Embryonic facial prominence (tissue), 1 donor: Measurements from ENCODE around the gene AGTRAP.

Source experiments
- DNase-seq: peaks from one replicate; pipeline ENCODE4 v3.0.0-alpha.2; 2016; ENCODE audit errors: extremely low spot score

The AGTRAP gene

DNA sequence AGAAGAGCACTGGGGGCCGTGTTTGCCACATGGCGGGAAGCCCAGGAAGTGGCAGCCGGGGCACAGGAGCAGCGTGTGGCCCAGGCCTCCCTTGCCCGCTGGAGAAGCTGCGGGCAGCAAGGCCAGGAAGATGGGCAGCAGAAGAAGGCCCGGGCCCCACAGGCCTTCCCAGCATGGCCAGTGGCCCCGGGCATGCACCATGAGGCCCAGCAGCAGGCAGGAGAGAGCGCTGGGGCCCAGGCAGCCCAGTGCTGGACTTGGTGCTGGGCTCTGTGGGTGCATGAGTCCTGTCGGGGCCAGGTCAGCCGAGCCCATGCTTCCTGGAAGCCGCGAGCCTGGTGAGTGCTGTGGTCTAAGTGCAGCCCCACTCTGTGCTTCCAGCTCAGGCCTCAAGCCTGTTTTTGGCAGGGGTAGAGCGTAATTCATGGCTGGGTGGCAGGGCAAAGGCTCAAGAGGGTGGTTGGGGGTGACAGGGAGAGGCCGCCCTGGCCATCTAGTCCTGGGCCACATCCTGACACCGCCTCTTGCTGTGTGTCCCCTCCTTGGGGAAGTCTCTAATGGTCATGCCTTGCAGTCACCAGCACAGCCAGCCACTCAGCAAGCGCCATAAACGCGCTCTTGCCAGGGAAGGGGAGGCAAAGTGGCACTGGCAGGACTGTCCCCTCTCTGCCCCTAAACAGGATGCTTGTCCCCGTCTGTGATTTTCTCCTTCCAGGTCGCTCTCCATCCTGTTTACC is 48.5 kb downstream of the AGTRAP start:
- no peak for DNase-seq

DNA sequence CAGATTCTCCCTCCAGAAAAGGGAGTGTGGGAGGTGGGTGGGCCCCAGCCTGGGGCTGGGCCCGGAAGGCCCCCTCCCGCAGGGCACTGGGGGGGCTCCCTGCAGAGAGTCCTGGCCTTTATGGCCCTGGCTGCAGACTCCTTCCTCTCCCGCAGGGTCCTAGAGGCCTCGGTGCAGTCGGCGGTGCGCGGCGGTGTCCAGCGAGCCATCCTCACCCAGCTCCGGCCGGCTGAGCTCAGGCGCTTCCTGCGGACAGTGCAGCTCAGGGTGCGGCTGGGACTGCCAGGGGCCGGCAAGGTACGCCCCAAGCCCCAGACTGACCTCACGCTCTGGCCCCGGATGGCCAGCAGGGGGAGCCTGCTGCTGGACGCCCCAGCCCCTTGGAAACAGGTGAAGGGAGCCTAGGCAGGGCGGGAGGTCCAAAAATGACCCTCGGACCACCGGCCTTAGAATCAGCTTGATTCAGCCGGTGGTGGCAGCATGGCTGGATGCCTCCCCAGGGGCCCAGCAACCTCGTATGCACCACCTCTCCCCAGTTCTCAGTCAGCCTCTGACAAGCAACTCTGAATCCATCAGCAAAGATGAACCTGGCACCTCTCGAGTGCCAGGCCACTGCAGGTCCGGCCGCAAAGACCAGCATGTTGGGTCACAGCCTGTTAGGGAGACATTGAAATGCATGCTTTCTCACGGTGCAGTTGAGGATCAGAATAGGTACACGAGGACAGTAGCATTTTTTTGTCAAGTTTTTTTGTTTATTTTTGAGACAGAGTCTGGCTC is 49.2 kb downstream of the AGTRAP start:
- DNase-seq = no peak

GRCh38 chr1:11786168-11786567 is 50.2 kb downstream of the AGTRAP start:
- no peak for DNase-seq

DNA sequence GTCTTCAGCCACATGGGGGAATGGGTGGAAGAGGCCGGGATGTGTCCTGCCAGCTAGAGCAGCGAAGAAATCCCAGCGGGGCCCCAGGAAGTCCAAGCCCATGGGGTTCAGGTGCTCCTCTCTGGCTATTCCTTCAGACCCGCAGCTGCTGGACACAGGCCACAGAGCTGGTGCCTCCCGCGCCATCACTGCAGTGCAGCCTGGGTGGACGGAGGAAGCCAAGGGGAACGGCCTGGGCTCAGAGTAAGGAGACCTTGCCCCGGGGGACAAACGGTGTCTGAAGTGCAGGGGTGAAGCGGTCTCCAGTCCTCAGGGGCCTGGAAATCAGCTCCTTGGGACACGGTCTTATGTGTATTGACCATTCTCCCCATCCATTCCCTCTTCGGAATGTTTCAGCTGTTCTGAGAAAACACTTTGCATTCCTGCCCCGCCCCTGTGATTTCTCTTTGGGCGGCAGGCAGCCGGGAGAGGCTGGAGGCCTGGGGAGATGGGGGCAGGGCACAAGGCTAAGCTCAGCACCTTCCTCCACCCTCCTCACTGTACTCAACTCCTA is 51.4 kb downstream of the AGTRAP start:
- DNase-seq = no peak

DNA sequence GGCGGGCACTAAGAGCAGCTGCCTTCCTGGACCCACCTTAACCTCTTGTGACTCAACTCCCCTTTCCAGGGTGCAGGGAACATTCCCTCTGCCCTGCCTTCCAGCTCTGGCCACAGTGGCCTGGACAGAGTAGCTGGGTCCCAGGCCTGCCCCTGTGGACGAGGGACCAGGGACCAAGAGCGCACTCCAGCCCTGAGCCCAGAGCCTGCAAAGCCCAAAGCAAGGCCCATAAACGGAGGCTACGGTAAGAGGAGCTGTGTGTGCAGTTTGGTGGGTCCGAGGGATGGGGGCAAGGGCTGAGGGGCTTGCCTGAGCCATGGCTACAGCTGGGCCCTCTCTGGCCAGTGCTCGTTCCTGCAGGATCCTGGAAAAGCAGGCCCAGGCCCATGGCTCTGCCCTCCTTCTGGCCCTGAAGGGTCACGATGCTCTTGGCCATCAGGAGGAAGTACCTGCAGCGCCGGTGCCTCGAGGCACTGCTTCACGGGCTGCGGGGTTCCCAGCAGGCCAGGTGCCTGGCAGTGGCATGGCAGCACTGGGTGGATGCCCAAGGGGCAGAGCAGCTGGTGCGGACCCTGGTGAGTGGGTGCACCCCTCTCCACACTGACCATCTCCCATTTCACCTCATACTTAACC is 52.0 kb downstream of the AGTRAP start:
- DNase-seq = no peak

GRCh38 chr1:11788549-11789053 is 52.7 kb downstream of the AGTRAP start:
- DNase-seq = no peak

DNA sequence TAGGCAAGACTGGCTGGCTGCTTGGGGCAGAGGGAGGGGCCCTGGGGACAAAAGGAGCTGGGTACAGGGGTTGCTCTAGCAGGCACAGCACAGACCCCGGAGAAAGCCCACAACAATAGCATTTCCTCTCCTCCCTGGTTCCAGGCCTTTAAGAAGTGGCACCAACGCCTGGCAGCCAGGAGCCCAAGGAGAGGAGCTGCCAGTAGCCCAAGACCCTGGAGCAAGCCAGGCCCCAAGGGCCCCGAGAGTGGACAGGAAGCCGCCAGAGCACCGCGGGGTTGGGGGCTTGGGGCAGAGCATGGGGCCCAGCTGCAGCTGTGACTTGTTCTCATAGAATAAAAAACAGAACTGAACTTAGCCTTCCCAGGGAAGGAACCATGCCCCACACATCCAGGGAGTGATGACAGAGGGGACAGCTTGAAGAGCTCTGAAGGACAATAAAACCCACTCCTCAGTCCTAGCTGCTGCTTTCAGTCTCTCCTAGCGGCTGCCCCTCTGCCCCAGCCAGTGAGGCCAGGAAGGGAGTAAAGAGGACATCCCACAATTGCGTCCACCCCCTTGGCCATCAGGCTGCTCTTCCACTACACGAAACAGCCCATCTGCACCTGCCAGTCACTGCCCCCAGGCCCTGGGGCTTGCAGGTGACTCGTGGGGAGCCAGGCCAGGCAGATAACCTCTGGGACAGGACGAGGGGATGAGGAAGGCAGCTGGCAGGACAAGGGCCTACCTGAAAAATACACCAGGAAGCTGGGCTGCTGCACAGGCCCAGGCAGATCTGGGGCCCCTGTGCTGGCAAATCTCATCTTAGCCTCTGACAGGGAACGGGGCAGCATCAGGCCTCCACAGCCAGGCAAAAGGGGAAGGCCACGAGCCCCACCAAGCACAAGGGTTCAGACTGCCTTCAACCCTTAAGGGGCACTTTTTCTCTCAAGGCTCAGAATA is 53.5 kb downstream of the AGTRAP start:
- DNase-seq = no peak

GRCh38 chr1:11790101-11790879 is 54.4 kb downstream of the AGTRAP start:
- no peak for DNase-seq

DNA sequence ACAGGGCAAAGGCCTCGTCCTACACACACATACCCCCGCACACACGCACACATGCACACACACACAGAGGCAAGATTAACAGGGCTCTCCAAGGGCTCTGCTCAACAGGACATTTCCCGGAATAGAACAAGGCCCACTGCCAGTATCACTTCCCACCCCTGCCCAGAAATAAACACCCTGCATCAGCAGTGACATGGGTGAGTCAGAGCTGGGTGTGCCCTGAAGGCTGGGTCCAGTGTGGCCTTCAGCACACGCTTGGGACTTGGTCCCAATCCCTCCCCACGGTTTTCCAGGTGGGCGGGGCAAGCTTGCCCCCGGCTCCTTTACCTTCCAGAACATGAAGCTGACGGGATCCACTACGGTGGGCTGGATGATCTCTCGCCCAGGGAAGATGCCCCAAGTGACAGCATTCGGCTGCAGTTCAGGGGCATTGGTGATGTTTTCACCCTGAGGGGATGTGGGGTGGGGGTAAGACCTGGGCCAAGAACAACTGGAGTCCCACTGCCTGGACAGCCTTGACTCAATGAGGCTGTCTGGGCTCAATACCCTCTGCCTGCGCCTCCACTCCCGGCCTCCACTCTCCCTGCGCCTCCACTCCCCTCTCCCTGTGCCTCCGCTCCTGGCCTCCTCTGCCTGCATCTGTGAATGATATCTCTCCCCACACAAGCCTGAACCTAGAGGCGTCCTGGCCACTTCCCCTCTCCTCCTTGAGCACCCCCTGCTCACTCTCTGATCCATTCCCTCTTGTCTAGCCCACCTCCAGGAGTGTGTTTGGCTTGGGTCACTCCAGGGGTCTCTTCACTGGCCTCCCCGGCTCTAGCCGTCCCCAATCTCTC is 55.2 kb downstream of the AGTRAP start:
- no peak for DNase-seq

- no peak for DNase-seq
These were observed 56.2 kb downstream of the AGTRAP start for GRCh38 chr1:11792106-11792505.

DNA sequence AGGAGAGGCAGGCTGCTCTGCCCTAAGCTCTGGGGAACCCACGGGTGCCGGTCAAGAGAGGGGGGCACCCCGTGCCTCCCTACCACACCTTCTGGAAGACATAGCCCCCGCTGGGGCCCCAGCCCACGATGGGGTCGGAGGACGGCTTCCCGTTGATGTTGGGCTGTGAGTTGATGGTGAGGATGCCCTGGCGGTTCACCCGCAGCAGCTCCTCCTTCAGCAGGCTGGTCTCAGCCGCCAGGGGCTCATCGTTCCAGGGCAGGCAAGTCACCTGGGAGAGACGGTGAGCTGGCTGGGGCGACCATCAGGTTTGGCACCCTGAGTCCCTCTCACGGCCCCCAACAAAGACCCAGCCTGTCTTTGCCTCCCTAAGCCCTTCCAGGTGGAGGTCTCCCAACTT is 57.9 kb downstream of the AGTRAP start:
- DNase-seq = no peak

DNA sequence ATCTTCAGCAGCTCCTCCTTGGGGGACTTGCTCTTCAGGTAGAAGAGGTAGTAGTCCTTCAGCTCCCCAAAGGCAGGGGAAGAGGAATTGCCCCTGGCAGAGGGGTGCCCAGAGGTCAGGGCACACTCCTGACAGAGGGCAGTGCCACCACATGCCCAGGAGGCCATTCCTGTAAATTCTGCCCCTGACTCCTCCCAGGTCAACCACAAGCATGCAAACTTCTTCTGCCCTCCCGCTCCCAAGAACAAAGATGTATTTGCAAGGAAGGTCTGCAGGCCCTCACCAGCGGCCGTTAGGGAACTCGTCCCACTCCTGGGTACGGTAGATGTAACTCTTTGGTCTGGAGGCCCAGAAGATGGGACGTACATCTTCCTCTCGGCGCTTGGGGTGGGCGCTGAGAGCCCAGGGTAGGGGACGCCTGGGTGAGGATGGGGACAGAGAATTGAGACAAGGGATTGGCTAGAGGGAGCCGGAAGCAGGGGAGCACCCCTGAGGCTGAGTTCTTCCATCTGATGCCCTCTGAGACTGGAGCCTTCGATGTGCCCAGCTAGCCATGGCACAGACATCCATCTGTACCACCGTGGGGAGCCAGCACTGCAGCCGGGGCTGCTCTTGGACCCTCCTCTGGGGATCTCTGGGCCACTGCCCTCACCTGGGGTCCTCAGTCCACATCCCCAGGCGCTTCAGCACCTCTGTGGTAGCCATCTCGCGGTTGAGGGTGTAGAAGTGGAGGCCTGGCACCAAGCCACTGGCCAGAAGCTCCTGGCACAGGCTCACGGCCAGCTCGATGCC is 58.7 kb downstream of the AGTRAP start:
- no peak for DNase-seq

- no peak for DNase-seq
These were observed 59.4 kb downstream of the AGTRAP start for GRCh38 chr1:11795238-11795890.

GRCh38 chr1:11796036-11796828 is 60.3 kb downstream of the AGTRAP start:
- no peak for DNase-seq

DNA sequence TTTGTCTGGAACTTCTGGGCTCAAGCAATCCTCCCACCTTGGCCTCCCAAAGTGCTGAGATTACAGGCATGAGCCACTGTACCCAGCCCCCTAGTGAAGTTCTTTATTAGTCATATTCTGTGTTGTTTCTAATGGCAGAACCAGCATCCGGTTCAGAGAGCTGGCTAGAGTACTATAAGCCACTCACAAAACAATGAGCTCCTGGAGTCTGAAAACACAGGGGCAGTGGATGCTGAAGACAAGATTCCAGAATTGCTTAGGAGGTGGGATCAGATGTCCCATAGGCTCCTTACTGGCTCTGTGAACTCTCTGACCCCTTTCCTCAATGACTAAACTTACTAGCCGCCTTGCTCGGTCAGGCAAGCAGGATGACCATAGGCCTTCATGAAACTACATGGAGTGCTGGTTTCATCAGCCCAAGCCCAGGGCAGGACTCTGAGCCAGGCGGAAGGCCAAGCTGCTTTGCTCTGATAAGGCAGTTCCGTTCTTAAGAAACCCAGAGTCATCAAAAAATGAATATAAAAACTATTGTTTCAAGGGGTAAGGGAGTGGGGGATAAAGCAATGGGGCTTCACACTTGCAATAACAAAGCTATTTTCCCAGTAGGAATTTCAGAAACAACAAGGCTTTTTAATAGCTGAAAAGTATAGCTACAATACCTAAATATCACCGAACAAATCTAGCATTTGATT is 61.7 kb downstream of the AGTRAP start:
- DNase-seq = no peak

DNA sequence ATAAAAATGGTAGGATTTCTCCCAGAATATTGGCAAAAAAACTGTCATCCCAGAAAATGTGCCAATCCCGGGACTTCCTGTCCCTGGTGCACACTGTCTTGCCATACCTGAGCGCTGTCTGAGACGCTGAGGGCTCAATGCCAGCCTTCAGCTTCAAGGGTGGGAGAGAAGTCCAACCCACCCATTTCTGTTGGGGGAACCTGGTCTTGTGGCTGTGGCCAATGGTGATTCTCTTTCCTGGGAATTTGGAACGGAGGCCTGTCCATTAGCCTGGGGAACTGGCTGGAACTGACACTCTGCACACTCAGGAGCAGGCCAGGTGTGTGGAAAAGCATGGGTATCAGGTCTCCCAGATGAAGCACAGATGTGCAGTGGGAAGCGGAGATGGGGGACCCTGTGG is 63.2 kb downstream of the AGTRAP start:
- no peak for DNase-seq

- no peak for DNase-seq
These were observed 64.0 kb downstream of the AGTRAP start for GRCh38 chr1:11799896-11800295.
